Fibroblast of the aortic adventitia (primary cell): ENCODE data around the gene CPXM1. TPM values are rescaled to one million over a fixed set of nuclear protein-coding genes. Genes with fewer than 3 reads are reported as not detected.

Source experiments
- DNase-seq: peaks from one replicate; pipeline ENCODE4 v3.0.0-alpha.2; 2010; ENCODE audit warnings: low read depth
- H3K4me3 ChIP-seq: 2 replicates; pipeline ENCODE4 v1.5.1; 2011; ENCODE audit warnings: low read depth, mild to moderate bottlenecking, control low read depth, low read length, moderate library complexity
- CTCF ChIP-seq: IDR thresholded peaks from 2 replicates; pipeline ENCODE4 v1.5.1; 2011; ENCODE audit warnings: mild to moderate bottlenecking, low read length, control low read depth, inconsistent platforms; ENCODE audit not compliant: insufficient read depth
- total RNA-seq: library from RNA; depleted of rRNA; stranded (reverse); fragments of >200 nt; gene quantifications from 2 replicates; pipeline ENCODE4 v1.2.3, GENCODE V29; 2012; ENCODE audit warnings: low replicate concordance

Gene CPXM1
- total RNA-seq, 1 donor: 3.8 TPM

- H3K4me3 ChIP-seq: peak within 1 kb of the TSS; percentile 88
- TF ChIP-seq CTCF: no peak
- DNase-seq: peak; percentile 83
Observed at GRCh38 chr20:2840138-2840966, 39.9 kb upstream of the CPXM1 start, which contains the start of the genes PCED1A and VPS16. Gene PCED1A (minus strand): TSS chr20:2840655. CDS start chr20:2839912, 743 bp downstream. Gene VPS16 (plus strand): TSS chr20:2840745. CDS start chr20:2840775, 30 bp downstream.

GRCh38 chr20:2839732-2840137 is 39.3 kb upstream of the CPXM1 start:
- peak overlapping the region; percentile 88 for H3K4me3 ChIP-seq
- no peak for DNase-seq
- TF ChIP-seq CTCF: no peak

GRCh38 chr20:2838847-2839671 is 38.6 kb upstream of the CPXM1 start:
- no peak for DNase-seq

GRCh38 chr20:2838170-2838797 is 37.9 kb upstream of the CPXM1 start:
- no peak overlapping the region for H3K4me3 ChIP-seq
- TF ChIP-seq CTCF: no peak
- DNase-seq: no peak

More at GRCh38 chr20:2838847-2839671, 38.6 kb upstream of the CPXM1 start:
- TF ChIP-seq CTCF: no peak
- no peak overlapping the region for H3K4me3 ChIP-seq

- no peak for DNase-seq
- TF ChIP-seq CTCF: no peak
- no peak overlapping the region for H3K4me3 ChIP-seq
Observed at GRCh38 chr20:2837221-2837960, 37.0 kb upstream of the CPXM1 start.

- H3K4me3 ChIP-seq: no peak overlapping the region
- TF ChIP-seq CTCF: no peak
- DNase-seq: no peak
Observed at GRCh38 chr20:2836035-2836434, 35.6 kb upstream of the CPXM1 start.
